Measurements from ENCODE around the gene KCNC3.

DNA sequence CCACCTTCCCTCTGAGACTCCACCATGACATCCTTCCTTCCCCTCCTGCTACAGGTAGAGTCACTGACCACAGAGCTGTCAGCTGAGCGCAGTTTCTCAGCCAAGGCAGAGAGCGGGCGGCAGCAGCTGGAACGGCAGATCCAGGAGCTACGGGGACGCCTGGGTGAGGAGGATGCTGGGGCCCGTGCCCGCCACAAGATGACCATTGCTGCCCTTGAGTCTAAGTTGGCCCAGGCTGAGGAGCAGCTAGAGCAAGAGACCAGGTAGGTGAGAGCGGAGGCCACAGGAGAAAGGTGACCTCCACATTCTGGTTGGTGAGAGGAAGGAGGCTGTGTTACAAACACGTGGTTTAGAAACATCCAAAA lies 27.6 kb downstream of the KCNC3 start:
- TF ChIP-seq, protein P1, sequence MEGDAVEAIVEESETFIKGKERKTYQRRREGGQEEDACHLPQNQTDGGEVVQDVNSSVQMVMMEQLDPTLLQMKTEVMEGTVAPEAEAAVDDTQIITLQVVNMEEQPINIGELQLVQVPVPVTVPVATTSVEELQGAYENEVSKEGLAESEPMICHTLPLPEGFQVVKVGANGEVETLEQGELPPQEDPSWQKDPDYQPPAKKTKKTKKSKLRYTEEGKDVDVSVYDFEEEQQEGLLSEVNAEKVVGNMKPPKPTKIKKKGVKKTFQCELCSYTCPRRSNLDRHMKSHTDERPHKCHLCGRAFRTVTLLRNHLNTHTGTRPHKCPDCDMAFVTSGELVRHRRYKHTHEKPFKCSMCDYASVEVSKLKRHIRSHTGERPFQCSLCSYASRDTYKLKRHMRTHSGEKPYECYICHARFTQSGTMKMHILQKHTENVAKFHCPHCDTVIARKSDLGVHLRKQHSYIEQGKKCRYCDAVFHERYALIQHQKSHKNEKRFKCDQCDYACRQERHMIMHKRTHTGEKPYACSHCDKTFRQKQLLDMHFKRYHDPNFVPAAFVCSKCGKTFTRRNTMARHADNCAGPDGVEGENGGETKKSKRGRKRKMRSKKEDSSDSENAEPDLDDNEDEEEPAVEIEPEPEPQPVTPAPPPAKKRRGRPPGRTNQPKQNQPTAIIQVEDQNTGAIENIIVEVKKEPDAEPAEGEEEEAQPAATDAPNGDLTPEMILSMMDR (IDR thresholded peaks at IDR 0.05), result no peak
- TF ChIP-seq POLR2A (IDR thresholded peaks at IDR 0.05) (no peak), EP300 (IDR thresholded peaks at IDR 0.05; ENCODE audit: low read depth) (no peak), POLR2AphosphoS5 (IDR thresholded peaks at IDR 0.05) (no peak)

All from transverse colon (tissue), 4 donors.